HepG2 (cell line): ENCODE measurements around the gene TDRD9. TPM values are rescaled to one million over a fixed set of nuclear protein-coding genes. Genes with fewer than 3 reads are reported as not detected.
A peak's percentile ranks its signal among the peaks of the same experiment; 100 is the strongest.

Experiments used
- DBP ChIP-seq: sonication (generic); formaldehyde crosslinking; IDR thresholded peaks from 2 replicates; pipeline ENCODE4 v1.4.0; 2020; ENCODE audit warnings: missing genetic modification reagents; ENCODE audit errors: not compliant biosample characterization
- E2F5 ChIP-seq: sonication (generic); formaldehyde crosslinking; conservative IDR thresholded peaks from 2 replicates; pipeline ENCODE4 v1.4.0; 2020; ENCODE audit warnings: missing genetic modification reagents
- MXD1 ChIP-seq: sonication (generic); formaldehyde crosslinking; IDR thresholded peaks from 2 replicates; pipeline ENCODE4 v1.4.0; 2020; ENCODE audit warnings: mild to moderate bottlenecking, missing genetic modification reagents
- SCMH1 ChIP-seq: sonication (generic); formaldehyde crosslinking; IDR thresholded peaks from 2 replicates; pipeline ENCODE4 v1.9.0; 2021; ENCODE audit warnings: missing genetic modification reagents, mild to moderate bottlenecking, borderline replicate concordance
- TFE3 ChIP-seq: IDR thresholded peaks from 2 replicates; pipeline ENCODE4 v1.6.1; 2016
- XBP1 ChIP-seq: sonication (generic); formaldehyde crosslinking; IDR thresholded peaks from 2 replicates; pipeline ENCODE4 v1.5.0; 2020; ENCODE audit warnings: missing genetic modification reagents
- ZBTB14 ChIP-seq: sonication (generic); formaldehyde crosslinking; IDR thresholded peaks from 2 replicates; pipeline ENCODE4 v1.4.0; 2020; ENCODE audit warnings: missing genetic modification reagents
- ZBTB40 ChIP-seq, 2 experiments: fragments of 450-650 bp in 1 of 2; sonication (generic) in 1 of 2; formaldehyde crosslinking in 1 of 2; IDR thresholded peaks; 2 replicates each; pipeline versions ENCODE4 v1.6.1 to v1.8.0; 2016 to 2022; ENCODE audit warnings: antibody characterized with exemption in 1 of 2, mild to moderate bottlenecking in 1 of 2, missing genetic modification reagents in 1 of 2
- ZFYVE20 ChIP-seq: sonication (generic); formaldehyde crosslinking; IDR thresholded peaks from 2 replicates; pipeline ENCODE4 v1.8.0; 2023; ENCODE audit warnings: low read depth, mild to moderate bottlenecking, moderate library complexity, missing genetic modification reagents, borderline replicate concordance
- ZNF496 ChIP-seq: sonication (generic); formaldehyde crosslinking; IDR thresholded peaks from 2 replicates; pipeline ENCODE4 v1.8.1; 2023; ENCODE audit warnings: mild to moderate bottlenecking, moderate library complexity, missing genetic modification reagents; ENCODE audit not compliant: insufficient replicate concordance
- polyA plus RNA-seq, 8 experiments: library from polyadenylated mRNA; depleted of rRNA in 3 of 8; stranded (reverse) in 7 of 8; unstranded in 1 of 8; fragments of >200 nt; fragmentation: Illumina TruSeq in 4 of 8; extraction: Trizol in 4 of 8; gene quantifications; 2 replicates each; pipeline versions ENCODE4 v1.2.1 to v1.2.3, GENCODE V29; 2011 to 2016; ENCODE audit warnings: low read depth in 4 of 8, missing spikeins in 1 of 8, mixed read lengths in 1 of 8; ENCODE audit not compliant: insufficient read depth in 1 of 8
- total RNA-seq, 5 experiments: library from RNA; depleted of rRNA; stranded (reverse); fragments of >200 nt; fragmentation: Illumina TruSeq; extraction: Trizol; gene quantifications; 2 replicates each; pipeline ENCODE4 v1.2.3, GENCODE V29; 2016; ENCODE audit warnings: low read depth in 1 of 5

Gene TDRD9
- total and polyA plus RNA-seq, 2 of the 13 experiments (the other 11 are each of a cell fraction or from before 2014, with no cell fraction given): not detected

- no peak for TF ChIP-seq ZBTB40 (IDR thresholded peaks at IDR 0.05)
- peak; percentile 72 for TF ChIP-seq ZBTB40 (CRISPR knock-in tag; IDR thresholded peaks at IDR 0.05)
- no peak for TF ChIP-seq DBP (CRISPR knock-in tag)
- TF ChIP-seq XBP1: no peak
- TF ChIP-seq ZFYVE20 (CRISPR knock-in tag): 0 out of 2 replicates have a peak, but pooled peaks have one; percentile 65
- TF ChIP-seq ZBTB14: no peak
- 0 out of 2 replicates have a peak, but pooled peaks have one; percentile 76 for TF ChIP-seq MXD1 (CRISPR knock-in tag)
- TF ChIP-seq E2F5 (CRISPR knock-in tag): no peak
- no peak for TF ChIP-seq TFE3 (CRISPR knock-in tag)
- no peak for TF ChIP-seq ZNF496
- TF ChIP-seq SCMH1: no peak
These were observed 7.0 kb upstream of the TDRD9 start (continued) for GRCh38 chr14:103920981-103921854.
